K562 (cell line): Measurements from ENCODE around the gene RGS7BP. TPM values are rescaled to one million over a fixed set of nuclear protein-coding genes. Genes with fewer than 3 reads are reported as not detected.

Source experiments
- ATAC-seq: fragments of 200-7000 bp; cut with Tn5 transposase; 3 replicates; pipeline ENCODE4 v1.9.1; 2020; ENCODE audit warnings: moderate library complexity
- BruUV-seq: library from RNA; stranded (reverse); fragments of 400-500 nt; replicated peaks from 2 replicates; lab custom pipeline; 2021; lab: Mats Ljungman, UMichigan
- CTCF ChIA-PET: fragments of 300-600 bp; formaldehyde crosslinking; extraction: SDS; loops from one replicate; lab custom pipeline; 2021; ENCODE audit warnings: low intra/inter-chr PET ratio; lab: Yijun Ruan, JAX
- POLR2A ChIA-PET: fragments of 300-600, 350-650 bp; sonication (Branson Sonifier 250); formaldehyde crosslinking; extraction: SDS; loops from one replicate; lab custom pipeline; 2021; ENCODE audit warnings: antibody characterized with exemption, inconsistent platforms; lab: Yijun Ruan, JAX
- DNase-seq, 4 experiments: peaks; one replicate each; pipeline versions ENCODE4 v3.0.0 to v3.0.0-alpha.2; 2011 to 2018; ENCODE audit warnings: low spot score in 3 of 4, mixed read lengths in 3 of 4; ENCODE audit errors: extremely low read depth in 1 of 4
- FAIRE-seq: peaks from 2 replicates; lab custom pipeline; 2011; peaks lifted over from hg19 to GRCh38; lab: Jason Lieb, UNC
- H2AFZ ChIP-seq: 2 replicates; pipeline ENCODE4 v1.6.0; 2011; ENCODE audit warnings: low read depth, low read length, control low read depth, inconsistent platforms
- H3K27ac ChIP-seq: fragments of 200-600 bp; 3 replicates; pipeline ENCODE4 v1.8.0; 2011; ENCODE audit warnings: low read depth, mild to moderate bottlenecking, control low read depth, inconsistent platforms, low read length, moderate library complexity, mixed read lengths; ENCODE audit errors: extremely low read depth
- H3K27me3 ChIP-seq, 2 experiments: fragments of 300-600 bp in 1 of 2; 2 replicates in 1 of 2; 3 replicates in 1 of 2; pipeline versions ENCODE4 v1.6.0 to v1.8.0; 2011; ENCODE audit warnings: inconsistent platforms in 2 of 2, low read length in 2 of 2, mild to moderate bottlenecking in 1 of 2, mixed read lengths in 1 of 2, moderate library complexity in 1 of 2; ENCODE audit not compliant: control insufficient read depth in 2 of 2, insufficient read depth in 2 of 2
- H3K36me3 ChIP-seq: fragments of 300-600 bp; 3 replicates; pipeline ENCODE4 v1.8.0; 2011; ENCODE audit warnings: mild to moderate bottlenecking, low read length, inconsistent platforms; ENCODE audit not compliant: control insufficient read depth, insufficient read depth
- H3K4me1 ChIP-seq, 2 experiments: fragments of 200-600 bp in 1 of 2; replicated peaks in 1 of 2; 2 replicates in 1 of 2; 3 replicates in 1 of 2; pipeline versions ENCODE4 v1.5.1 to v1.8.0; 2011; ENCODE audit warnings: inconsistent platforms in 2 of 2, low read length in 2 of 2, mild to moderate bottlenecking in 1 of 2, mixed read lengths in 1 of 2, moderate library complexity in 1 of 2; ENCODE audit not compliant: control insufficient read depth in 2 of 2, insufficient read depth in 2 of 2
- H3K4me2 ChIP-seq: 2 replicates; pipeline ENCODE4 v1.6.1; 2011; ENCODE audit warnings: low read length, control low read depth, inconsistent platforms, mixed read lengths; ENCODE audit not compliant: insufficient read depth
- H3K4me3 ChIP-seq: fragments of 200-600 bp; sonication (generic), shearing (Covaris generic); 2 replicates; pipeline ENCODE4 v1.5.1; 2016; ENCODE audit warnings: control low read depth, inconsistent platforms
- H3K79me2 ChIP-seq: fragments of 200-600 bp; 3 replicates; pipeline ENCODE4 v1.8.0; 2011; ENCODE audit warnings: low read length, inconsistent platforms; ENCODE audit not compliant: control insufficient read depth, insufficient read depth
- H3K9ac ChIP-seq, 2 experiments: 2 replicates each; pipeline versions ENCODE4 v1.6.0 to v1.6.1; 2011; ENCODE audit warnings: low read depth in 2 of 2, low read length in 2 of 2, control low read depth in 1 of 2, inconsistent platforms in 1 of 2, mild to moderate bottlenecking in 1 of 2, mixed read lengths in 1 of 2; ENCODE audit not compliant: insufficient read depth in 1 of 2
- H3K9me1 ChIP-seq: one replicate; pipeline ENCODE4 v1.6.0; 2011; ENCODE audit warnings: inconsistent platforms, mild to moderate bottlenecking, low read length, moderate library complexity; ENCODE audit not compliant: control insufficient read depth, insufficient read depth
- H3K9me3 ChIP-seq: replicated peaks from 2 replicates; pipeline ENCODE4 v1.5.1; 2011; ENCODE audit warnings: low read depth, low read length, inconsistent platforms; ENCODE audit not compliant: control insufficient read depth, insufficient read depth
- H4K20me1 ChIP-seq: replicated peaks from 2 replicates; pipeline ENCODE4 v1.6.1; 2011; ENCODE audit warnings: low read length, inconsistent platforms, mixed read lengths; ENCODE audit not compliant: control insufficient read depth, insufficient read depth
- CBX8 ChIP-seq: fragments of 200-600 bp; sonication (generic); IDR thresholded peaks from 2 replicates; pipeline ENCODE4 v1.6.1; 2012; ENCODE audit warnings: borderline replicate concordance, mixed run types, low read depth, mild to moderate bottlenecking, moderate library complexity, mixed read lengths, low read length, control low read depth, inconsistent platforms; ENCODE audit not compliant: poor library complexity, severe bottlenecking; ENCODE audit errors: extremely low read depth
- E2F5 ChIP-seq: sonication (generic); formaldehyde crosslinking; IDR thresholded peaks from 2 replicates; pipeline ENCODE4 v1.8.0; 2022; ENCODE audit warnings: mild to moderate bottlenecking, missing genetic modification reagents
- HNRNPK ChIP-seq: fragments of 200-400 bp; formaldehyde crosslinking; IDR thresholded peaks from one replicate; pipeline ENCODE4 v1.6.1; 2018; ENCODE audit warnings: mild to moderate bottlenecking, low read depth, low read length; ENCODE audit not compliant: poor library complexity, severe bottlenecking
- JUND ChIP-seq, 2 experiments: IDR thresholded peaks; 2 replicates in 1 of 2; 3 replicates in 1 of 2; pipeline ENCODE4 v1.6.1; 2011; ENCODE audit warnings: borderline replicate concordance in 2 of 2, low read depth in 2 of 2, low read length in 2 of 2, improper control_type of control experiment in 1 of 2, missing biosample characterization in 1 of 2, missing genetic modification characterization in 1 of 2, missing genetic modification reagents in 1 of 2
- NFRKB ChIP-seq: fragments of 450-650 bp; IDR thresholded peaks from 2 replicates; pipeline ENCODE4 v1.6.1; 2016; ENCODE audit warnings: low read depth
- PHF21A ChIP-seq: fragments of 450-650 bp; IDR thresholded peaks from 2 replicates; pipeline ENCODE4 v1.6.1; 2017; ENCODE audit warnings: low read depth, borderline replicate concordance
- RFX5 ChIP-seq: IDR thresholded peaks from 2 replicates; pipeline ENCODE4 v1.6.1; 2011; ENCODE audit warnings: low read depth, mild to moderate bottlenecking, improper control_type of control experiment, low read length
- SMARCC2 ChIP-seq: fragments of 450-650 bp; IDR thresholded peaks from 2 replicates; pipeline ENCODE4 v1.6.1; 2017; ENCODE audit warnings: antibody characterized with exemption, moderate library complexity, mild to moderate bottlenecking, low read depth
- TEAD2 ChIP-seq: fragments of 450-650 bp; IDR thresholded peaks from 2 replicates; pipeline ENCODE4 v1.6.1; 2016; ENCODE audit warnings: missing genetic modification characterization, control low read depth, missing compliant biosample characterization
- TSHZ1 ChIP-seq: fragments of 250-450 bp; sonication (Bioruptor Pico); IDR thresholded peaks from 2 replicates; pipeline ENCODE4 v1.4.0; 2020; ENCODE audit warnings: mild to moderate bottlenecking, moderate library complexity
- ZNF184 ChIP-seq: sonication (generic); formaldehyde crosslinking; IDR thresholded peaks from 2 replicates; pipeline ENCODE4 v1.5.0; 2020; ENCODE audit warnings: missing genetic modification reagents
- ZSCAN29 ChIP-seq: fragments of 450-650 bp; IDR thresholded peaks from 2 replicates; pipeline ENCODE4 v1.6.1; 2017
- WGBS: fragments of 100-300 bp; shearing (Covaris generic); methylation state at CpG from one replicate; pipeline ENCODE4 v1.1.6; 2016; ENCODE audit warnings: low coverage, mixed read lengths; ENCODE audit not compliant: insufficient coverage; ENCODE audit errors: missing lambda C conversion rate; 5-methylcytosine and 5-hydroxymethylcytosine counted together
- in situ Hi-C: fragments of 300-500 bp; cut with MboI; formaldehyde crosslinking; loops from 4 replicates; pipeline ENCODE4 v1.15.0; 2018; ENCODE audit warnings: inconsistent platforms, mixed read lengths
- intact Hi-C: fragments of 100-400 bp; cut with micrococcal nuclease; formaldehyde crosslinking; loops from 2 replicates; pipeline ENCODE4 v1.14.2; 2022
- polyA plus RNA-seq, 8 experiments: library from polyadenylated mRNA; depleted of rRNA in 4 of 8; stranded (reverse) in 5 of 8; unstranded in 3 of 8; fragments of >200 nt; fragmentation: Nextera tagmentation in 2 of 8; fragmentation: Illumina TruSeq in 1 of 8; extraction: Ambion mirVana in 2 of 8; extraction: Trizol in 1 of 8; gene quantifications; 2 replicates each; pipeline versions ENCODE4 v1.2.1 to v1.2.3, GENCODE V29; 2011 to 2014; ENCODE audit warnings: inconsistent platforms in 1 of 8, missing spikeins in 1 of 8
- total RNA-seq, 7 experiments: library from RNA; depleted of rRNA in 6 of 7; stranded (reverse); fragments of >200 nt in 6 of 7; fragmentation: Illumina TruSeq in 2 of 7; extraction: Trizol in 2 of 7; gene quantifications; 2 replicates each; pipeline versions ENCODE4 v1.2.1 to v1.2.3, GENCODE V29; 2011 to 2021; ENCODE audit warnings: low replicate concordance in 1 of 7
- TF ChIP-seq, protein P1 (sequence below): fragments of 150-350 bp; conservative IDR thresholded peaks from 2 replicates; pipeline ENCODE4 v1.6.1; 2014; ENCODE audit warnings: low read length
- TF ChIP-seq, protein P2 (sequence below): fragments of 250-450 bp; sonication (Bioruptor Pico); IDR thresholded peaks from 2 replicates; pipeline ENCODE4 v1.8.0; 2021; ENCODE audit warnings: mild to moderate bottlenecking, moderate library complexity

The RGS7BP gene
- total and polyA plus RNA-seq, 9 of the 15 experiments (the other 6 are each of a cell fraction or from before 2014, with no cell fraction given): not detected

DNA sequence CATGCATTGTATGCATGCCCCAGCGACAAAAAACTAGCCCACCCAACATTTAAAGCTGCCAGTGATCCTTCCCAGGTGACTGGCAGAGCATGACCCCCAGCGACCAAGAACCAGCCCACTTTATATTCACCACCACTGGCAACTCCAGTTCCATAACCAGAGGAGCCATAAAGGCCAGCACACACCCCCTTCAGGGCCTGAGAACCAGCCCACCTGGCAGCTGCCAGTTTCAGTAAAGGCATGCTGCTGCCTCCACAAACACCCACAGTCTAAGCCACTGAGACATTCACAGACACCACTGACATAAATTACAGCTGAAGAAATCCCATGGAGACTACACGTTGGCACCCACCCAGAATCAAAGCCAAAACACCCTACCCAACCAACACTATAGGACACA is 46.9 kb upstream of the RGS7BP start:
- CTCF ChIA-PET: no interaction called here
- intact Hi-C loops: no loop called here
- Histone ChIP-seq H2AFZ (no peak overlapping the region), H3K4me2 (no peak overlapping the region), H3K79me2 (no peaks in the 10 kb centered on the region), H3K4me1 (no peaks in the 10 kb centered on the region), H3K9ac (no peak overlapping the region), H3K36me3 (no peaks in the 10 kb centered on the region), H3K9me1 (no peaks in the 10 kb centered on the region), H3K27me3 (no peaks in the 10 kb centered on the region), H4K20me1 (no peaks in the 10 kb centered on the region), H3K27ac (no peak overlapping the region), H3K9me3 (no peaks in the 10 kb centered on the region), H3K4me3 (no peak overlapping the region)
- 0% methylated on average over 3 of the region's 3 CpGs for WGBS
- in situ Hi-C loops: no loop called here
- POLR2A ChIA-PET: no interaction called here
- no peak for ATAC-seq
- FAIRE-seq: no peak
- BruUV-seq: no TSS peak
- no peak for DNase-seq
- TF ChIP-seq RFX5: no peak
- TF ChIP-seq JUND (IDR thresholded peaks at IDR 0.05; ENCODE audit: borderline replicate concordance, low read depth, low read length): no peak
- TF ChIP-seq JUND (tag; IDR thresholded peaks at IDR 0.05; ENCODE audit: borderline replicate concordance, low read depth, low read length): no peak
- TF ChIP-seq CBX8: no peak
- TF ChIP-seq SMARCC2: no peak
- no peak for TF ChIP-seq PHF21A
- TF ChIP-seq ZNF184: no peak
- no peak for TF ChIP-seq TEAD2 (tag)
- no peak for TF ChIP-seq NFRKB
- no peak for TF ChIP-seq TSHZ1
- TF ChIP-seq, protein P1, sequence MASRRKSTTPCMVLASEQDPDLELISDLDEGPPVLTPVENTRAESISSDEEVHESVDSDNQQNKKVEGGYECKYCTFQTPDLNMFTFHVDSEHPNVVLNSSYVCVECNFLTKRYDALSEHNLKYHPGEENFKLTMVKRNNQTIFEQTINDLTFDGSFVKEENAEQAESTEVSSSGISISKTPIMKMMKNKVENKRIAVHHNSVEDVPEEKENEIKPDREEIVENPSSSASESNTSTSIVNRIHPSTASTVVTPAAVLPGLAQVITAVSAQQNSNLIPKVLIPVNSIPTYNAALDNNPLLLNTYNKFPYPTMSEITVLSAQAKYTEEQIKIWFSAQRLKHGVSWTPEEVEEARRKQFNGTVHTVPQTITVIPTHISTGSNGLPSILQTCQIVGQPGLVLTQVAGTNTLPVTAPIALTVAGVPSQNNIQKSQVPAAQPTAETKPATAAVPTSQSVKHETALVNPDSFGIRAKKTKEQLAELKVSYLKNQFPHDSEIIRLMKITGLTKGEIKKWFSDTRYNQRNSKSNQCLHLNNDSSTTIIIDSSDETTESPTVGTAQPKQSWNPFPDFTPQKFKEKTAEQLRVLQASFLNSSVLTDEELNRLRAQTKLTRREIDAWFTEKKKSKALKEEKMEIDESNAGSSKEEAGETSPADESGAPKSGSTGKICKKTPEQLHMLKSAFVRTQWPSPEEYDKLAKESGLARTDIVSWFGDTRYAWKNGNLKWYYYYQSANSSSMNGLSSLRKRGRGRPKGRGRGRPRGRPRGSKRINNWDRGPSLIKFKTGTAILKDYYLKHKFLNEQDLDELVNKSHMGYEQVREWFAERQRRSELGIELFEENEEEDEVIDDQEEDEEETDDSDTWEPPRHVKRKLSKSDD: no peak
- TF ChIP-seq, protein P2, sequence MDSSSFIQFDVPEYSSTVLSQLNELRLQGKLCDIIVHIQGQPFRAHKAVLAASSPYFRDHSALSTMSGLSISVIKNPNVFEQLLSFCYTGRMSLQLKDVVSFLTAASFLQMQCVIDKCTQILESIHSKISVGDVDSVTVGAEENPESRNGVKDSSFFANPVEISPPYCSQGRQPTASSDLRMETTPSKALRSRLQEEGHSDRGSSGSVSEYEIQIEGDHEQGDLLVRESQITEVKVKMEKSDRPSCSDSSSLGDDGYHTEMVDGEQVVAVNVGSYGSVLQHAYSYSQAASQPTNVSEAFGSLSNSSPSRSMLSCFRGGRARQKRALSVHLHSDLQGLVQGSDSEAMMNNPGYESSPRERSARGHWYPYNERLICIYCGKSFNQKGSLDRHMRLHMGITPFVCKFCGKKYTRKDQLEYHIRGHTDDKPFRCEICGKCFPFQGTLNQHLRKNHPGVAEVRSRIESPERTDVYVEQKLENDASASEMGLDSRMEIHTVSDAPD: no peak
- no peak for TF ChIP-seq ZSCAN29
- no peak for TF ChIP-seq HNRNPK
- no peak for TF ChIP-seq E2F5
